Measurements from ENCODE around the gene NTRK1.

- no peak for TF ChIP-seq CTCF (IDR thresholded peaks at IDR 0.05)
- no peak for TF ChIP-seq POLR2A (IDR thresholded peaks at IDR 0.05)
Measured at GRCh38 chr1:156826630-156827029, 34.0 kb upstream of the NTRK1 start.

Measured in lower leg skin (tissue), 3 donors.